Duodenal mucosa (tissue), 2 donors: ENCODE results near the gene LSAMP.

Experiments
- H3K27ac ChIP-seq: one replicate; pipeline ENCODE4 v1.7.0; 2013; ENCODE audit warnings: low read depth, low read length
- H3K27me3 ChIP-seq, 2 donors: one replicate each; pipeline ENCODE4 v1.7.0; 2013; ENCODE audit warnings: low read length in 2 of 2, control low read depth in 1 of 2; ENCODE audit not compliant: insufficient read depth in 2 of 2, control insufficient read depth in 1 of 2
- H3K36me3 ChIP-seq, 2 donors: one replicate each; pipeline ENCODE4 v1.7.0; 2013; ENCODE audit warnings: low read length in 2 of 2, control low read depth in 1 of 2; ENCODE audit not compliant: insufficient read depth in 2 of 2, control insufficient read depth in 1 of 2
- H3K4me1 ChIP-seq, 2 donors: one replicate each; pipeline ENCODE4 v1.7.0; 2013; ENCODE audit warnings: low read length in 2 of 2, control low read depth in 1 of 2; ENCODE audit not compliant: insufficient read depth in 2 of 2, control insufficient read depth in 1 of 2
- H3K4me3 ChIP-seq, 2 donors: one replicate each; pipeline ENCODE4 v1.7.0; 2013; ENCODE audit warnings: low read length in 2 of 2, low read depth in 1 of 2
- H3K9ac ChIP-seq, 2 donors: one replicate each; pipeline ENCODE4 v1.7.0; 2013; ENCODE audit warnings: low read length in 2 of 2, low read depth in 1 of 2
- H3K9me3 ChIP-seq, 2 donors: one replicate each; pipeline ENCODE4 v1.7.0; 2013; ENCODE audit warnings: low read length in 2 of 2, control low read depth in 1 of 2; ENCODE audit not compliant: control insufficient read depth in 1 of 2

LSAMP gene

DNA sequence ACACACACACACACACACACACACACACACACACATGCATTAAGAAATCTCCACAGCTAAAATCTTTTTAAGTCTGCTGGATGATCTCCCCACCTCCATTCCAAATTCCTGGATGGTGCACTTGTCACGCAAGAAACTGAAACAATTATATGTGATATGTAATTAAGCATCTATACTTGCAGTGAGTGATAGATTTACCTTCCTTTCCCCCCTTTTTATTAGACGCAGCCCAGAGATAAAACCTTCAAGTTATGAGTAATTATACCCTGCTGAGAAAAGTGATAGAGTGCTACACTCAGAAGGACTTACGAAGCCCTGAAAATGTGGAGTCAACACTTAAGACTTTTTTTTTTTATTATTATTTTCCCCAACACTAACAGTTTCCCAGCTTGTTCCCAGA lies 255.2 kb downstream of the LSAMP start:
- Histone ChIP-seq H3K4me1 (no peaks in the 10 kb centered on the region), H3K27me3 (no peaks in the 10 kb centered on the region), H3K9me3 (no peaks in the 10 kb centered on the region), H3K27ac (no peak overlapping the region), H3K9ac (no peak overlapping the region), H3K36me3 (no peaks in the 10 kb centered on the region), H3K4me3 (no peak overlapping the region)

DNA sequence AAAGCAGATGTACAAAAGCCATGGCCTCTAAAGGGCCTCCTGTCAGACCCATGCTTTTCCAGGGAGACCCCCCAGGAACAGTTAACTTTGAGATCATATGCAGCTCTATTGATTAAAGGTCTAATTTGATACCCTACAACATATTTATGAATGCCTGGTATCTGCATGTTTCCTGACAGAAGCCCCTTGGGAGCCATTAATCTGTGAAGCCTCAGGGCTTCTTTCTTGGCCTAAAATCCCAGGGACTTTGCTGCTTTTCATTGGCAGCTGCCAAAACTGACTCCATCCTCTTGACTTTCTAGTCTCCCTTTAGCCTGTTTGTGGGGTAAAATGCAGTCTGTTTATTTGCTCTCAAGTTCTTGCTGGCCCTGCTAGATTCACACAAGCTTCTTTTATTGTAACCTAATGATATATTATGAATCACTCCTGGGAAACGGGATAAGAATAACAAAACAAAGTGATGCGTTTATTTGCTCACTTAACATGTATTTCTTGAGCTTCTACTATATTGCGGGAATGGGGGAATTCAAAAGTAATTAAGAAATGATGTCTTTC lies 257.0 kb downstream of the LSAMP start:
- H3K27me3 ChIP-seq: no peaks in the 10 kb centered on the region
- no peak overlapping the region for H3K9ac ChIP-seq
- H3K4me3 ChIP-seq: no peak overlapping the region
- no peaks in the 10 kb centered on the region for H3K4me1 ChIP-seq
- H3K36me3 ChIP-seq: no peaks in the 10 kb centered on the region
- H3K9me3 ChIP-seq: no peaks in the 10 kb centered on the region
- H3K27ac ChIP-seq: no peak overlapping the region

DNA sequence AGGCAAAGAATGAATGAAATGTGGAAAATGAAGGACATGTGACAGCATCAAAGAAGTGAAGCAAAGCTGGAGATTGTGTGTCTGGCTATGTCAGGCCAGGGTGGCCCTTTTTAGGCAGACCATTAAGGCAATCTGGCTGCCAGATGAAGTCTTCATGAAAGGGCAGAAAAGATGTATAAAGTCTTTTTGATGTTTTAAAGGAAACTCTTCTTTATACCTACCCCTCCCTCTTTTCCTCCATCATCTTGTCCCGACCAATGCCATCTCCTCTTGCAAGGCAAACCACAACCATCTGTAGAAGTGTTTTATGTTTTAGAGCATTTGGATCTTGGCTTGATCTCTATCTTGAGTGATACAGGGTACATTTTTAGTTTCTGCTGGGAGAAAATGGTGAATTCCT lies 259.2 kb downstream of the LSAMP start:
- Histone ChIP-seq H3K27me3 (no peaks in the 10 kb centered on the region), H3K9me3 (no peaks in the 10 kb centered on the region), H3K27ac (no peak overlapping the region), H3K4me3 (no peak overlapping the region), H3K9ac (no peak overlapping the region), H3K36me3 (no peaks in the 10 kb centered on the region), H3K4me1 (no peaks in the 10 kb centered on the region)

DNA sequence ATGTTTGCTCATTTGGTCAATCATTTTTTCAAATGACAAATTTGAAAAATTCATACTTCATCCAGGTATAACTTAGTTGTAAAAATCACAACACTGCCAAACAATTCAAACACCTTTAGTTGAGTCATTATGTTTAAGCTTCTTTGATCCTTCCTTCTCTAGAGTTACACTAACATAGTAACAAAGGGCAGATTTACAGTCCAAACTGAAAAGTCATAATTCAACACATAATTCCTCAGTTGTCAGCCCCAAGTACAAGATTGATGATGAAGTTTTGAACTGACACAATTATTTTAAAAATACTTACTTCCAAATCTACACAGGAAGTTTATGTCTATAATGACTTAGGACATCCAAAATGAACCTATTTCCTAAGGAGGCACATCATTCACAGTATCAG lies 264.1 kb downstream of the LSAMP start:
- no peaks in the 10 kb centered on the region for H3K36me3 ChIP-seq

DNA sequence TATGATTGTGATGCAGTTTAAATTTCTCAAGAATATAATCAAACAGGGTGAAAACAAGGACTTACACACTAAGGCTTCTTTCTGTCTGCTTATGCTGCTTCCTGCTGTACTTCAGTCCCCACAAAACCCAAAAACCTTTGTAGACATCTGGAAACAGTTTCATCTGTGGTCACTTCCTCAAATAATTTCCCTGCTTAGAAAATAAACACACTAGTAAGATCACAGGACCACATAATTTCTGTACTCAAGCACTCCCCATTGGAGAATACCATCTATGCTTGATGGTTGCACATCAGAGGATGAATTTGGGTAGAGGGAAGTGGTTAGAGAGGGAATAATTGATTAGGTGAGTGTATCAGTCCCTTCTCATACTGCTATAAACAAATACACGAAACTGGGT lies 266.2 kb downstream of the LSAMP start:
- Histone ChIP-seq H3K27ac (no peak overlapping the region), H3K36me3 (no peaks in the 10 kb centered on the region), H3K4me3 (no peak overlapping the region), H3K27me3 (no peaks in the 10 kb centered on the region), H3K9ac (no peak overlapping the region), H3K4me1 (no peaks in the 10 kb centered on the region), H3K9me3 (no peaks in the 10 kb centered on the region)

More for the DNA sequence above, 264.1 kb downstream of the LSAMP start:
- H3K4me1 ChIP-seq: no peaks in the 10 kb centered on the region
- H3K9me3 ChIP-seq: no peaks in the 10 kb centered on the region
- no peak overlapping the region for H3K9ac ChIP-seq
- H3K27ac ChIP-seq: no peak overlapping the region
- H3K4me3 ChIP-seq: no peak overlapping the region
- no peaks in the 10 kb centered on the region for H3K27me3 ChIP-seq

DNA sequence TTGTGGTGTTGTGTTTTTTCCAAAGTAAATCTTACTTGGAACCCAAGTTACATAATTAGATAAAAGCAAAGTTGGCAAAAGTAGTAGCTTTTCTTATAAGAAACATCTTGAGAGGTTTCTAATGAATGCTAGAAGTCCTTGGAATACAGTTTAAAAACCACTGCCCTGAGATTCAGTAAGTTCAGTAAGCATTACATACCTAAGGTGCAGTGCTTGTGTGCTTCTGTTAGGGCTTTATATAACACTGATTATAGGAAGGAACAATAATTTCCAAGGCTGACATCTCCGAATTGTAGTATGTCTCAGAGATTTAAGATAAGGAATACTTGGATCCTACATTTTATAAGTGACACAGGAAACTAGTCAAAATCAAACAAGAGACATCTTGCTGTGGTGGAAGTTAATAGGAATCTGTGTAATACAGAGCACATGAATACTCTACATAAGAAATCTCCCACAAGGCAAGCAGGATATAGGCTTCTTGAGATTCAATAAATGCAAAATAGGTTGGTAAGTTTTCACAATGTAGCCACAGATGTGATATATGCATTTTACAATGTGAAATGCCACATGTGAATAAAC lies 268.2 kb downstream of the LSAMP start:
- H3K27ac ChIP-seq: no peak overlapping the region
- H3K4me1 ChIP-seq: no peaks in the 10 kb centered on the region
- H3K4me3 ChIP-seq: no peak overlapping the region
- H3K9me3 ChIP-seq: no peaks in the 10 kb centered on the region
- no peak overlapping the region for H3K9ac ChIP-seq
- no peaks in the 10 kb centered on the region for H3K36me3 ChIP-seq
- H3K27me3 ChIP-seq: no peaks in the 10 kb centered on the region

DNA sequence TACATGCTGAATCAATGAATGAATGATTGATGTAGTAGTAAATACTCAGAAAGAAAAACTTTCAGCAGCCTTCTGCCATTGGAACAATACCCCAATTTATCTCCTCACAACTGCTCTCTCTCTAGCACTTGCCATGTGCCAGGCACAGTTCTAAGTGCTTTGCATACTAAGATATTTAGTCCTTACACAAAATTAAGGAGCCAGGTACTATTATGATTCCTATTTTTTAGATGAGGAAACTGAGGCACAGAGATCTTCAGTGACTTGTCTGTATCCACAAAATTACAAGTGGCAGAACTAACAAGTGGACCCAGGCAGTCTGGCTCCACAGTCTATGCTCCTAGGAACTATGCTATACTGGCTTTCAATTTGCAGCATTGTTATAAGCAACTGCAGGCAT lies 279.2 kb downstream of the LSAMP start:
- H3K9me3 ChIP-seq: no peaks in the 10 kb centered on the region
- H3K9ac ChIP-seq: no peak overlapping the region
- H3K4me1 ChIP-seq: no peaks in the 10 kb centered on the region
- H3K4me3 ChIP-seq: no peak overlapping the region
- H3K36me3 ChIP-seq: no peaks in the 10 kb centered on the region
- H3K27ac ChIP-seq: no peak overlapping the region
- no peaks in the 10 kb centered on the region for H3K27me3 ChIP-seq

DNA sequence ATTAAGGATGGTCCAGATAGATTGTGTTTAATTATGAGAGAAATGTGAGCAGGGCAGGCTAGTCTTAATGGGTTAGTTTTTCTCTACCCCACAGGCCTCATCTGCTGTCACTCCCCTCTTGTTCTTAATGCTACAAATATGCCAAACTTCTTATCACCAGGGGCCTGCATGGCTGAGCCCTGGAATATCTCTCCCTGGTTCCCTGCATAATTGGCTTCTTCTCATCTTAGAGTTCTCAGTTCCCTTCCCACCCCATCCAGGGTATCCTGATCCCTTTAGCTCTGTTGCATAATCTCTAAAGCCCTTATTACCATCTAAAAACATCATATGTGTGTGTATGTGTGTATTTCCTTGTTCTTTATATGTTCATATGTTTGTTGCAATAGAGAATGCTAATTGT lies 279.6 kb downstream of the LSAMP start:
- no peak overlapping the region for H3K4me3 ChIP-seq
- no peak overlapping the region for H3K9ac ChIP-seq
- no peak overlapping the region for H3K27ac ChIP-seq
- H3K27me3 ChIP-seq: no peaks in the 10 kb centered on the region
- no peaks in the 10 kb centered on the region for H3K9me3 ChIP-seq
- no peaks in the 10 kb centered on the region for H3K4me1 ChIP-seq
- no peaks in the 10 kb centered on the region for H3K36me3 ChIP-seq

DNA sequence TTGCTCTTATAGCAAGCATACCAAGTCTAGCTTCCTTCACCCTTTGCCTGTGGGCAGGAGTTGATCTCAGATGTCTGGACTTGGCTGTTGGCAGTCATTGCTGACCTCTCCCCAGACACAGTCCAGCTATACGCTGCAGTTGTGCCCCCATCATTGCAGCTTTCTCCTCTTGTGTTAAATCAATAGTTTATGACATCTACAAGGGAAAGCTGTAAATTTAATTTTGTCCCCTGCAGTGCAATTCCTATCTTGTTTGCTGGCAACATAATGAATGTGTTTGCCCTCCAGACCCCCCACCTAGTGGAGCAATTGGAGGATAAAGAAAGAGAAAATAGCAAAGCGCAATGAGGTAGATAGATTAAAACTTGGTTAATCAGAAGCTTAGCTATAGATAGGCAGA lies 280.2 kb downstream of the LSAMP start:
- Histone ChIP-seq H3K27ac (no peak overlapping the region), H3K4me1 (no peaks in the 10 kb centered on the region), H3K27me3 (no peaks in the 10 kb centered on the region), H3K9ac (no peak overlapping the region), H3K36me3 (no peaks in the 10 kb centered on the region), H3K4me3 (no peak overlapping the region), H3K9me3 (no peaks in the 10 kb centered on the region)

DNA sequence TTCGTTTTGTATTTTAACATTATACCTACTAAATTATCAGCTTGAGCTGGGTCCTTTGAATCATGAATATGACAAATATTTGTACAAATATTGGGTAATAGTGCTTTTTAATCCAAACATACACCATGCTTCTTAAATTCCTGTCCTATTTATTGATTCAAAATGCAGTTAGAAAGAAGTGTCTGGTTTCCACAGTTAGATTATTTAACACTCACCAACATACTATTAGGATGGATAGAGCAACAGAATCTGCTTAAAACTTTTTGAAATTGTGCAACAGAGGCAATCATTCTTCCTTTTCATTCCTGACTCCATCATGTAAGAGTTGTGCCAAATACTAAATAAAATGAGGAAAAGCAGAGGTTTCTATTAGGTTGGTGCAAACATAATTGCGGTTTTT lies 281.2 kb downstream of the LSAMP start:
- Histone ChIP-seq H3K4me1 (no peaks in the 10 kb centered on the region), H3K27ac (no peak overlapping the region), H3K9me3 (no peaks in the 10 kb centered on the region), H3K36me3 (no peaks in the 10 kb centered on the region), H3K27me3 (no peaks in the 10 kb centered on the region), H3K4me3 (no peak overlapping the region), H3K9ac (no peak overlapping the region)
